Peyer's patch (tissue), 4 donors: ENCODE measurements around the gene EIF4E1B. TPM values are rescaled to one million over a fixed set of nuclear protein-coding genes. Genes with fewer than 3 reads are reported as not detected.

Experiments used
- DNase-seq, 3 donors: peaks; one replicate each; pipeline ENCODE4 v3.0.0-alpha.2; 2017 to 2019
- H3K27ac ChIP-seq, 4 donors: fragments of 200-600 bp; sonication (generic); one replicate each; pipeline ENCODE4 v1.5.1; 2016 to 2019
- H3K27me3 ChIP-seq, 2 donors: fragments of 200-600 bp; sonication (generic); one replicate each; pipeline ENCODE4 v1.5.1; 2019
- H3K36me3 ChIP-seq, 3 donors: fragments of 200-600 bp; sonication (generic); one replicate each; pipeline ENCODE4 v1.5.1; 2016 to 2019
- H3K4me1 ChIP-seq, 4 donors: fragments of 200-600 bp; sonication (generic); one replicate each; pipeline ENCODE4 v1.5.1; 2016 to 2019
- H3K4me3 ChIP-seq, 4 donors: fragments of 200-600 bp; sonication (generic); 1 replicate in 3 of 4; 2 replicates in 1 of 4; pipeline ENCODE4 v1.5.1; 2016 to 2019; ENCODE audit warnings: mild to moderate bottlenecking in 1 of 4
- H3K9me3 ChIP-seq, 4 donors: fragments of 200-600 bp; sonication (generic); one replicate each; pipeline ENCODE4 v1.5.1; 2016 to 2019; ENCODE audit warnings: mild to moderate bottlenecking in 1 of 4
- POLR2A ChIP-seq, 2 donors: fragments of 450-650 bp; IDR thresholded peaks; one replicate each; pipeline ENCODE4 v1.5.1; 2017; ENCODE audit warnings: antibody characterized with exemption in 2 of 2, mild to moderate bottlenecking in 2 of 2, moderate library complexity in 2 of 2
- total RNA-seq, 4 donors: library from RNA; depleted of rRNA; stranded (reverse); fragments of >200 nt; gene quantifications; one replicate each; pipeline ENCODE4 v1.1.0, GENCODE V29; 2016
- TF ChIP-seq, protein P1 (sequence below), 6 experiments: fragments of 450-650 bp in 4 of 6; fragments of 200-600 bp in 2 of 6; sonication (generic) in 1 of 6; IDR thresholded peaks; one replicate each; pipeline ENCODE4 v1.5.1; 2017 to 2019; ENCODE audit warnings: antibody characterized with exemption in 6 of 6, mild to moderate bottlenecking in 3 of 6, moderate library complexity in 1 of 6

EIF4E1B gene
- total RNA-seq, 4 donors from 2014 or later, result not detected

GRCh38 chr5:176612855-176613254, 17.6 kb upstream of the EIF4E1B start:
- peaks cover 0 to 11% (median 5%) of the 10 kb centered on the region in 4 donors for H3K4me1 ChIP-seq
- DNase-seq, result no peak
- no peak overlapping the region for H3K27ac ChIP-seq
- H3K9me3 ChIP-seq, result no peaks in the 10 kb centered on the region
- TF ChIP-seq, protein P1, sequence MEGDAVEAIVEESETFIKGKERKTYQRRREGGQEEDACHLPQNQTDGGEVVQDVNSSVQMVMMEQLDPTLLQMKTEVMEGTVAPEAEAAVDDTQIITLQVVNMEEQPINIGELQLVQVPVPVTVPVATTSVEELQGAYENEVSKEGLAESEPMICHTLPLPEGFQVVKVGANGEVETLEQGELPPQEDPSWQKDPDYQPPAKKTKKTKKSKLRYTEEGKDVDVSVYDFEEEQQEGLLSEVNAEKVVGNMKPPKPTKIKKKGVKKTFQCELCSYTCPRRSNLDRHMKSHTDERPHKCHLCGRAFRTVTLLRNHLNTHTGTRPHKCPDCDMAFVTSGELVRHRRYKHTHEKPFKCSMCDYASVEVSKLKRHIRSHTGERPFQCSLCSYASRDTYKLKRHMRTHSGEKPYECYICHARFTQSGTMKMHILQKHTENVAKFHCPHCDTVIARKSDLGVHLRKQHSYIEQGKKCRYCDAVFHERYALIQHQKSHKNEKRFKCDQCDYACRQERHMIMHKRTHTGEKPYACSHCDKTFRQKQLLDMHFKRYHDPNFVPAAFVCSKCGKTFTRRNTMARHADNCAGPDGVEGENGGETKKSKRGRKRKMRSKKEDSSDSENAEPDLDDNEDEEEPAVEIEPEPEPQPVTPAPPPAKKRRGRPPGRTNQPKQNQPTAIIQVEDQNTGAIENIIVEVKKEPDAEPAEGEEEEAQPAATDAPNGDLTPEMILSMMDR (IDR thresholded peaks at IDR 0.05), result no peak
- TF ChIP-seq POLR2A (IDR thresholded peaks at IDR 0.05), result no peak
- H3K27me3 ChIP-seq, result no peaks in the 10 kb centered on the region
- H3K4me3 ChIP-seq, result no peak overlapping the region
- no peaks in the 10 kb centered on the region for H3K36me3 ChIP-seq

GRCh38 chr5:176614805-176615478, 15.5 kb upstream of the EIF4E1B start:
- DNase-seq, result no peak
- Histone ChIP-seq H3K4me1 (peaks cover 0 to 20% (median 8%) of the 10 kb centered on the region in 4 donors), H3K4me3 (no peak overlapping the region), H3K9me3 (no peaks in the 10 kb centered on the region), H3K36me3 (no peaks in the 10 kb centered on the region), H3K27me3 (peaks cover 0 to 17% of the 10 kb centered on the region in 2 donors), H3K27ac (no peak overlapping the region)
- no peak for TF ChIP-seq POLR2A (IDR thresholded peaks at IDR 0.05)
- TF ChIP-seq, protein P1 (IDR thresholded peaks at IDR 0.05), result no peak

DNA sequence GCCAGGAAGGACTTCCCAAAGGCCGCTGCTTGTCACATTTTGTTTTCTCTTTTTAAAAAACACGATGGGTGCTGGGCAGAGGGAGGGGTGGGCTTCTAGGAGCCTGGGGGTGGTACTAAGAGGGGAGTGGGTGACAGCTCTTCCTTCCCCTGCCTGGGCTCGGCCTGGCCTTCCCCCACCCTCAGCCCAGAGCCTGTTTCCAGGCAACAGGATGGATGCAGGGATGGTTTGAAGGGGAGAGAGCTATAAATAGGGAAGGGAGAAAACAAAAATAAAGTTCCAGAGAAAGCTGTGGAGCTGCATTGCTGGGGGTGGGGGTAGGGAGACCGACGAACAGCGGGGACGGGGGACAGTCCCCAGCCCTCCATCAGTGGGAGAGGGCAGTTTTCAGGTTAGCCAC, 14.0 kb upstream of the EIF4E1B start:
- TF ChIP-seq POLR2A (IDR thresholded peaks at IDR 0.05), result no peak
- TF ChIP-seq, protein P1 (IDR thresholded peaks at IDR 0.05), result no peak
- Histone ChIP-seq H3K4me3 (no peak overlapping the region), H3K27me3 (peaks cover 0 to 30% of the 10 kb centered on the region in 2 donors), H3K36me3 (no peaks in the 10 kb centered on the region), H3K27ac (no peak overlapping the region), H3K4me1 (peaks cover 0 to 22% (median 8%) of the 10 kb centered on the region in 4 donors), H3K9me3 (no peaks in the 10 kb centered on the region)
- DNase-seq, result no peak

- Histone ChIP-seq H3K4me1 (peaks cover 0 to 22% (median 8%) of the 10 kb centered on the region in 4 donors), H3K36me3 (no peaks in the 10 kb centered on the region), H3K27ac (no peak overlapping the region), H3K27me3 (peaks cover 0 to 32% of the 10 kb centered on the region in 2 donors), H3K4me3 (peak overlapping the region in 2 of 4 donors; percentile 7 to 12), H3K9me3 (no peaks in the 10 kb centered on the region)
- no peak for TF ChIP-seq POLR2A (IDR thresholded peaks at IDR 0.05)
- TF ChIP-seq, protein P1 (IDR thresholded peaks at IDR 0.05), result no peak
- DNase-seq, result no peak
Measured at GRCh38 chr5:176618783-176619182, 11.7 kb upstream of the EIF4E1B start.

DNA sequence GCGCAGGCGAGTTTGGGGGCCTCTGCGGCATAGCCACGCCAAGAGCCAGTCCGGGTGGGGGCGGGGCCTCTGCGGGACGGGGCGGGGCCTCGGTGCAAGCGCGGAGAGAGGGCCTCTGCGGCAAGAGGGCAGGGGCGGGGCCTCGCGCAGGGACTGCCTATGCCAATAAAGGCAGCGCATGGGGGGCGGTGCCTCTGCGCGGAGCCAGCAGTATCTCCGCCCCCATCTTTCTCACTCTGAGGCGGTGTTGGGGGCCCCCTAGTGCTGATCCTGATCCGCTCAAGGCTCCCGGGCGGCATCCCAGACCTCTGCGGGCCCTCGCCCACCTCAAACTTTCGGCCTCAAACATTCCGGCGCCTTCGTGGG, 11.3 kb upstream of the EIF4E1B start:
- H3K36me3 ChIP-seq, result no peaks in the 10 kb centered on the region
- H3K27ac ChIP-seq, result no peak overlapping the region
- TF ChIP-seq, protein P1 (IDR thresholded peaks at IDR 0.05), result peak in 2 of 6 experiments; percentile 6 to 7
- no peak for TF ChIP-seq POLR2A (IDR thresholded peaks at IDR 0.05)
- H3K4me1 ChIP-seq, result peaks cover 0 to 22% (median 8%) of the 10 kb centered on the region in 4 donors
- peak overlapping the region in 2 of 4 donors; percentile 7 to 12 for H3K4me3 ChIP-seq
- peaks cover 0 to 32% of the 10 kb centered on the region in 2 donors for H3K27me3 ChIP-seq
- DNase-seq, result peak; percentile 62 to 78 (median 70)
- no peaks in the 10 kb centered on the region for H3K9me3 ChIP-seq
